Inflammatory macrophage treated with lipopolysaccharide for 1 hour (primary cell): ENCODE data around the gene CD274.

Source experiments
- DNase-seq, 2 donors: peaks; one replicate each; pipeline ENCODE4 v3.0.0-alpha.2; 2020 to 2022

CD274 gene

DNA sequence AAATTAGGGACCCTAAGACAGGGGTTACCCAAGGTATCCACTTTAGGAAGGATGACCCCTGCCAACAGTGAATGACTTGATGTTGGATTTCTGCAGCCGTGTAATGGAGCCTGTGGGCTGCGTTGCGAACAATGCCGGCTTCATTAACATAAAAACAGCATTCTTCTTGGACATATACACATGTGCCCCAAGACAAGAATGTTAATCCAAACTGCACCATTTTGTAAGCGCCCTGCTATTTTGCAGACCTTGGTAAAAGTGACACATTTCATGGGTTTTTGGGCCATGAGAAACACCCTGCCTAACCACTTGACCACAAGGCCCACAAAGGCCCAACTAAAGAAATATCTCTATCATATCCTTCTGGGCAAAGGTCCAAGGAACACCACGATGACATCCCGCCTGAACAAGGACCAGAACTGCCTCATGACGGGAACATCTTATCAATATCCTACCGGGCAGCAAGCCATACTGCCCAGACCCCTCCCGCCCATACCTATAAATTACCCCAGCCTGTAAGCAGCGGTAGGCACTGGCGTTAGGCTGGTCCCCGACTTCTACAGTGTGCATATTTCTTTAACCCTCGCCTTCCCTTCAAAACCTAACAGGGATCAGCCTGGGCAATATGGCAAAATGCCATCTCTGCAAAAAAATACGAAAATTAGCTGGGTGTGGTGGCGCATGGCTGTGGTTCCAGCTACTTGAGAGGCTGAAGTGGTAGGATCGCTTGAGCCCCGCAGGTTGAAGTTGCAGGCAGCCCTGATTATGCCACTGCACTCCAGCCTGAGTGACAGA, 50.3 kb downstream of the CD274 start:
- no peak for DNase-seq

GRCh38 chr9:5502553-5502952, 52.2 kb downstream of the CD274 start:
- no peak for DNase-seq

GRCh38 chr9:5509573-5509972, 59.2 kb downstream of the CD274 start:
- DNase-seq = no peak

GRCh38 chr9:5510360-5510931, 60.1 kb downstream of the CD274 start, which contains the start of gene PDCD1LG2:
PDCD1LG2 (plus strand) TSS chr9:5510531; CDS start chr9:5522547, 12,016 bp downstream.
- DNase-seq = peak; percentile 84 to 87

DNA sequence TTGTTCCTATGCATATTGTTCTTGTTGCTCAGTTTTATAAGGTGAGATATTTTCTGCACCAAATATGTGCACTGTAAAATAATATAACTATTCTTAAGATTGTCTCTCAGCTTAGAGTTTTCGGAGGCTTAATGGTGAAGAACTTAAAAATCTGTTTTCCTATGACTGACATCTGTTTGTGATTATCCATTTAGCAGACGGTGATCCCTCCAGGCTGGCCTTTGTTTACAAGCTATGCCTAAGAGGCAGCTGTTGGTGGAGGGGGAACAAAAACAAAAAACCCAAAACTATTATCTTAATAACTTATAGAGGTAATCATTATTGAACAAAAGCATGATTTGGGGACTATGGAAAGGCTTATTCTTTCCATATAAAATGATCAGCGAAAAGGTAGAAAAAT, 60.6 kb downstream of the CD274 start:
- DNase-seq = no peak

DNA sequence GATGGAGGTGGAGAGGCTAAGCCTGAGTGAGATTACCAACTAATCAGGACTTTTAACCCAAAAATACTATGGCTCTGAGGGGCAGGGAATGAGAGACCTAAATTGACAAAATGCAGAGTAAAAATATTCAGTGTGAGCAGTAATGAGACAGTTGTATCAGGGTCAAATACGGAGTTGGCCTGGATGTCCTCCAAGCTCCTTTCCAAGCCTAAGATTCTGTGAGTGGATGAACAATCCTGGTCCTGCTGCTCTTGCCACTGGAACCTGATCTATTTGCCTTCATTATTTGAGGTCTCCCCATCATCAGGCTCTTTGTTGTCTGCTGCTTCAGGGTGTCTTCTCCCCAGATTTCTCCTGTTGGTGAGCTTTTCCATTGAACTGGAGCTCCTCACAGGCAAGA, 61.1 kb downstream of the CD274 start:
- DNase-seq = no peak

GRCh38 chr9:5511935-5512580, 61.7 kb downstream of the CD274 start:
- DNase-seq = no peak

GRCh38 chr9:5512658-5513452, 62.5 kb downstream of the CD274 start:
- no peak for DNase-seq

DNA sequence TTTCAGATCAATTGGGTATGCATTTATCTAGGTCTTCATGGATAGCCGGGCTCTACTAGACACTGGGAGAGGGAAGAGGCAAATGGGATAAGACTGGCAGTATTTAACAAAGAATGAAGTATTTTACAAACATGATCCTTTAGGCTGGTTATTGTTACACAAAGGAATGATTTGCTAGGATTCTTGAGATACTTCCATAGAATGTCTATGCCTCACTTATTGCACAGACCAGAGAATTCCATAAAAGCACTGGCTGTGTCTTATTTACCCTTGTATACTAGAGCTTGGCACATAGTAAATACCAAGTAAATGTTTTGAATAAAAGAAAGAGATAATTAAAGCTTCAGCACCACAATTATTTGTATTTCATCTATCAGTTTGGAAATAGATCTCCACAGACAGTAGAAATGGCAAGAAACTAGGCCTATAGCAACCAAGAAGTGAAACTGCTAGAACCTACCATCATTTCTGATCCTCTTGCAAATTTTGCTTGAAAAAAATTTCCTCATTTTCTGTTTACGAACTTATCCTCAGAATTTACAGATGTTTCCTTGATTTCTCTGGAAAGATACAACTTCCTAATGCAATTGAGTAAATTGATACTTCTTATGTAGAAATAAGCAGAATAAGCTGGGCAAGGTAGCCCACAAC, 63.7 kb downstream of the CD274 start:
- no peak for DNase-seq

- no peak for DNase-seq
Observed at GRCh38 chr9:5514617-5515260, 64.4 kb downstream of the CD274 start.

DNA sequence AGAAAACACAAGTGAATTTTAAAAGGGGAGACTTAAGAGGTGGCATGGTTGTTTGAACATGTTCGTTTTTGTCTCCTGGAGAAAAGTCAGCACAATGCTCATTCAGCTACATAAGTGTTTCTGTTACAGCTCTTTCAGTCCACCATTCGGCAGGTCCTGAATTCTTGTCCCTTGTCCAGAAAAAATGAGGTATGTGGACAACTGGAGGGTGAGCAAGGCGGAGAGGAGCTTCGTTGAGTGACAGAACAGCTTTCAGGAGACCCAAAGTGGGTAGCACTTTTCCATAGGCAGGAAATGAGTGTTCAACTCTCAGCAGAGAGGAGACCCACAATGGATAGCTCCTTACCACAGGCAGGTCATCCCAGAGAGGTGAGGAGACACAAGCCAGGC, 64.9 kb downstream of the CD274 start:
- DNase-seq = no peak

DNA sequence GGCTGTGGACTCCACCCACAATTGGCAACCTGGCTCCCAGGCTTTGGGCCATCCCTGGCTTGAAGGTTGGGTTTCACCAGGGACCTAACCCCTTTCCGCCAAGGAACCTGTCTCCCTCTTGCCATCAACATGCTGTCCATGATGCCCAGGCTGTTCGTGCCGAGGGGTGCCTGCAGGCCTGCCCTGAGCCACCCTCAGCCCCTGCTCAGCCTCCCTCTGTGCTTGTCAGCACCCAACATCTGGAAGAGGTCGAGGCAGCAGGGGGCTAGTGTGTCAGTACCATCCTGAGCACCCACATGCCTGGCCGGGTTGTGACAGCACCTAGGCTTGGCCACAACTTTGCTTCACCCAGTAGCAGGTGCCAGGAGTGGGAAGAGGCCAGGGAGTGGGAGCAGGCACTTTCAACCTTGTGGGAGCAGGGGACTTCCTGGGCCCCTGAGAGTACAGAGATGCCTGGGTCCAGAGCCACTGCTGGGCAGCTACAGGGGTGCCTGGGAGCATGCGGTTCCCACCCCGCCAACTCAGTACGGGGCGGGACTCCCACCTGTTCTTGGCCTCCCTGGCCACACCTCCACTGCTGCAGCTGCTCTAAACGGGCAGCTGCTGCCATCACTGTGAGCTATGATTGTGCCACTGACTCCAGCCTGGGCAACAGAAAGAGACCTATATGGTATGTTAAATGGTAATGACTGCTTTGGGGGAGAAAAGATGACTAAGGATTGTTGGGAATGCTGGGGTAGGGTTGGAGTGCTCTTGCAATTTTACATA, 66.3 kb downstream of the CD274 start:
- no peak for DNase-seq

DNA sequence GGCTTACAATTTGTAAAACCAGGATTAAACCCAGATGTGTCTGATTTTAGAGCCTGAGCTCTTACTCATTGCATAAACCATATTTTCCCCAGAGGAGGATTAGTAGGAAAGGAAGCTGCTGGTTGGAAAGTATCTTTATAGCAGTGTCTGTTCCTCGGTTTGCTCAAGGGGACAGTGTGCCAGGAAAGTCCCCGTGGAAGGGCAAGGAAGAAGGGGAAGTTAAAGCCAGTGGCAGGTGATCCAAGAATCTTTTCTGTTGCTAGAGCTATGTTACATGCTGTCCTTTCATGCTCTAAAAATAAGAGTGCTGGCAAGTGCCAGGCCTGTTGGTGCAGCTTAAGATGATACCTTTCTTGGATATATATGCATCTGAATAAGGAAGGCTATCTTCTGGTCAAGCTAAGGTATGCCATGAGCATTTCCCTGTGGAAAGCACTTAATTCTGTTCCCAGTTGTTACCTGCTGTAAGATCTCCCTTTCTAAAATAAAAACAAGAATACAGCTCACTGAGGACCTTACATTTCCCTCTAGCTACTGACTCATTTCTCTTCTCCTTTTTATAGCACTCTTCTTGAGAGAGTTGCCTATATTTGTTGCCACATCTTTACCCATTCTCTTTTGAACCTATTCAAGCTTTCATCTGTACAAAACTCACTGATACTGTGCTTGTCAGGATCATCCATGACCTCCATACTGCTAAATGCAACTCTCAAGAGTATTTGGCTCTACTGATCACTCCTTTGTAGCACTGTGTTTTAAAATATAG, 68.0 kb downstream of the CD274 start:
- DNase-seq = peak; percentile 32 to 68

GRCh38 chr9:5518937-5519319, 68.6 kb downstream of the CD274 start:
- no peak for DNase-seq
